Naive thymus-derived CD4-positive, alpha-beta T cell (primary cell): ENCODE measurements around the gene FBXL16. TPM values are rescaled to one million over a fixed set of nuclear protein-coding genes. Genes with fewer than 3 reads are reported as not detected.
A peak's percentile ranks its signal among the peaks of the same experiment; 100 is the strongest.

Source experiments
- ATAC-seq: fragments of 150-1000 bp; cut with Tn5 transposase; 2 replicates; pipeline ENCODE4 v1.10.0; 2021; ENCODE audit warnings: mild to moderate bottlenecking, moderate library complexity
- CTCF ChIA-PET: fragments of 350-600 bp; sonication (Branson Sonifier 250); formaldehyde crosslinking; loops from one replicate; lab custom pipeline; 2021; ENCODE audit warnings: antibody characterized with exemption; lab: Charles Lee
- POLR2A ChIA-PET: fragments of 350-600 bp; sonication (Branson Sonifier 250); formaldehyde crosslinking; loops from one replicate; lab custom pipeline; 2021; ENCODE audit warnings: antibody characterized with exemption, inconsistent platforms; lab: Charles Lee
- DNase-seq, 9 donors: peaks; one replicate each; pipeline versions ENCODE4 v3.0.0 to v3.0.0-alpha.2; 2020 to 2022; ENCODE audit warnings: mixed read lengths in 1 of 9
- H3K27ac ChIP-seq: one replicate; pipeline ENCODE4 v1.7.0; 2013; ENCODE audit warnings: mild to moderate bottlenecking, low read depth, low read length, moderate library complexity
- H3K27me3 ChIP-seq, 2 donors: one replicate each; pipeline ENCODE4 v1.7.0; 2013; ENCODE audit warnings: low read length in 2 of 2, mild to moderate bottlenecking in 2 of 2, moderate library complexity in 2 of 2; ENCODE audit not compliant: control insufficient read depth in 2 of 2, insufficient read depth in 2 of 2
- H3K36me3 ChIP-seq, 3 experiments: 1 replicate in 2 of 3; 2 replicates in 1 of 3; pipeline ENCODE4 v1.7.0; 2013; ENCODE audit warnings: low read length in 3 of 3, mild to moderate bottlenecking in 3 of 3, moderate library complexity in 1 of 3; ENCODE audit not compliant: insufficient read depth in 3 of 3, control insufficient read depth in 2 of 3
- H3K4me1 ChIP-seq, 2 donors: one replicate each; pipeline ENCODE4 v1.7.0; 2013; ENCODE audit warnings: low read length in 2 of 2, mild to moderate bottlenecking in 2 of 2, moderate library complexity in 1 of 2; ENCODE audit not compliant: control insufficient read depth in 2 of 2, insufficient read depth in 2 of 2
- H3K4me3 ChIP-seq: 2 replicates; pipeline ENCODE4 v1.7.0; 2013; ENCODE audit warnings: mild to moderate bottlenecking, low read length
- H3K9me3 ChIP-seq, 3 experiments: 1 replicate in 2 of 3; 2 replicates in 1 of 3; pipeline ENCODE4 v1.7.0; 2013; ENCODE audit warnings: low read length in 3 of 3; ENCODE audit not compliant: control insufficient read depth in 2 of 3
- H3K27ac Mint-ChIP-seq, 9 donors: one replicate each; pipeline ENCODE4 v1.8.0; 2020 to 2022; ENCODE audit warnings: mixed read lengths in 9 of 9, mild to moderate bottlenecking in 8 of 9, moderate library complexity in 5 of 9, inconsistent platforms in 2 of 9
- H3K27me3 Mint-ChIP-seq, 5 donors: one replicate each; pipeline ENCODE4 v1.8.0; 2021 to 2022; ENCODE audit warnings: mixed read lengths in 5 of 5, mild to moderate bottlenecking in 1 of 5
- H3K36me3 Mint-ChIP-seq, 5 donors: one replicate each; pipeline ENCODE4 v1.8.0; 2020 to 2022; ENCODE audit warnings: mixed read lengths in 5 of 5, mild to moderate bottlenecking in 3 of 5, inconsistent platforms in 1 of 5
- H3K4me1 Mint-ChIP-seq, 7 donors: one replicate each; pipeline ENCODE4 v1.8.0; 2020 to 2022; ENCODE audit warnings: mixed read lengths in 7 of 7, mild to moderate bottlenecking in 3 of 7, inconsistent platforms in 1 of 7
- H3K4me3 Mint-ChIP-seq, 10 donors: one replicate each; pipeline ENCODE4 v1.8.0; 2020 to 2022; ENCODE audit warnings: mild to moderate bottlenecking in 10 of 10, mixed read lengths in 10 of 10, moderate library complexity in 6 of 10, inconsistent platforms in 2 of 10
- H3K9me3 Mint-ChIP-seq, 11 donors: one replicate each; pipeline ENCODE4 v1.8.0; 2020 to 2022; ENCODE audit warnings: mixed read lengths in 11 of 11, mild to moderate bottlenecking in 4 of 11, inconsistent platforms in 1 of 11, moderate library complexity in 1 of 11
- intact Hi-C, 2 donors: fragments of 100-400 bp; cut with micrococcal nuclease; formaldehyde crosslinking; loops; one replicate each; pipeline ENCODE4 v1.15.1; 2023
- polyA plus RNA-seq, 2 donors: library from polyadenylated mRNA; unstranded; fragments of 300-500 nt; fragmentation: Illumina TruSeq; gene quantifications; one replicate each; pipeline ENCODE4 v1.2.3, GENCODE V29; 2021
- total RNA-seq, 6 experiments: library from RNA in 5 of 6; stranded (reverse) in 5 of 6; gene quantifications; 1 replicate in 5 of 6; 2 replicates in 1 of 6; pipeline ENCODE4 v1.2.3 and lab custom pipeline; 2021 to 2026

Gene FBXL16
- total and polyA plus RNA-seq, 7 experiments from 2014 or later: 11.1 to 45.4 (median 18.0) TPM

GRCh38 chr16:675884-676564 lies 29.6 kb downstream of the FBXL16 start:
- H3K27me3 ChIP-seq: no peaks in the 10 kb centered on the region
- H3K27me3 Mint-ChIP-seq: peaks cover 0 to 7% (median 0%) of the 10 kb centered on the region in 5 donors
- ATAC-seq (no peak), DNase-seq (no peak)
- H3K36me3 ChIP-seq: peaks cover 0 to 39% (median 0%) of the 10 kb centered on the region in 3 experiments
- peak overlapping the region in 1 of 10 donors; percentile 60 for H3K4me3 Mint-ChIP-seq
- intact Hi-C loops: no loop called here
- no peaks in the 10 kb centered on the region for H3K9me3 Mint-ChIP-seq
- no peak overlapping the region for H3K4me3 ChIP-seq
- no peak overlapping the region for H3K27ac ChIP-seq
- H3K27ac Mint-ChIP-seq: no peak overlapping the region
- CTCF ChIA-PET: no interaction called here
- peaks cover 0 to 16% (median 6%) of the 10 kb centered on the region in 7 donors for H3K4me1 Mint-ChIP-seq
- H3K36me3 Mint-ChIP-seq: peaks cover 0 to 7% (median 0%) of the 10 kb centered on the region in 5 donors
- POLR2A ChIA-PET: interaction anchor here (0.9 to 3.1 kb wide), 5 partner anchors 8 to 20 kb away, joined by 3 to 12 read pairs (median 3); partner anchors contain the start of genes JMJD8 and RHOT2
- H3K4me1 ChIP-seq: peaks cover 1 to 4% of the 10 kb centered on the region in 2 donors
- no peaks in the 10 kb centered on the region for H3K9me3 ChIP-seq

- Histone ChIP-seq H3K36me3 (peaks cover 0 to 47% (median 2%) of the 10 kb centered on the region in 3 experiments), H3K27ac (no peak within 1 kb of the TSS), H3K4me3 (no peak within 1 kb of the TSS), H3K4me1 (no peaks in the 10 kb centered on the region), H3K9me3 (no peaks in the 10 kb centered on the region), H3K27me3 (no peaks in the 10 kb centered on the region)
- ATAC-seq (no peak), DNase-seq (no peak)
- intact Hi-C loops: no loop called here
- no peak within 1 kb of the TSS for H3K27ac Mint-ChIP-seq
- peaks cover 0 to 14% (median 4%) of the 10 kb centered on the region in 7 donors for H3K4me1 Mint-ChIP-seq
- no peaks in the 10 kb centered on the region for H3K9me3 Mint-ChIP-seq
- POLR2A ChIA-PET: interaction anchor here (0.6 to 3.1 kb wide), 5 partner anchors 9 to 538 kb away, joined by 3 to 12 read pairs (median 3); partner anchors contain the start of gene JMJD8
- peaks cover 0 to 8% (median under 1%) of the 10 kb centered on the region in 5 donors for H3K36me3 Mint-ChIP-seq
- CTCF ChIA-PET: no interaction called here
- peak within 1 kb of the TSS in 7 of 10 donors; percentile 13 to 71 (median 51) for H3K4me3 Mint-ChIP-seq
- H3K27me3 Mint-ChIP-seq: peaks cover 0 to 7% (median 0%) of the 10 kb centered on the region in 5 donors
Measured at GRCh38 chr16:674968-675883, 30.4 kb downstream of the FBXL16 start, which contains the start of gene RHBDL1. RHBDL1 (plus strand) TSS chr16:675671; CDS start chr16:675791, 120 bp downstream.

- no peaks in the 10 kb centered on the region for H3K27me3 ChIP-seq
- peaks cover 0 to 10% (median 3%) of the 10 kb centered on the region in 5 donors for H3K36me3 Mint-ChIP-seq
- H3K27ac Mint-ChIP-seq: no peak overlapping the region
- peak overlapping the region in 2 of 10 donors; percentile 45 to 51 for H3K4me3 Mint-ChIP-seq
- no peak for DNase-seq
- peaks cover 0 to 53% (median 3%) of the 10 kb centered on the region in 3 experiments for H3K36me3 ChIP-seq
- intact Hi-C loops: no loop called here
- H3K4me3 ChIP-seq: no peak overlapping the region
- no peaks in the 10 kb centered on the region for H3K9me3 Mint-ChIP-seq
- peaks cover 0 to 7% (median 0%) of the 10 kb centered on the region in 5 donors for H3K27me3 Mint-ChIP-seq
- CTCF ChIA-PET: no interaction called here
- POLR2A ChIA-PET: interaction anchor here (0.6 to 3.1 kb wide), 4 partner anchors 21 to 537 kb away, joined by 3 to 12 read pairs (median 3); no protein-coding TSS in a partner anchor
- no peak overlapping the region for H3K27ac ChIP-seq
- no peaks in the 10 kb centered on the region for H3K4me1 ChIP-seq
- no peaks in the 10 kb centered on the region for H3K9me3 ChIP-seq
- ATAC-seq: no peak
- peaks cover 0 to 14% (median 5%) of the 10 kb centered on the region in 7 donors for H3K4me1 Mint-ChIP-seq
Measured at GRCh38 chr16:674214-674881, 31.3 kb downstream of the FBXL16 start.

DNA sequence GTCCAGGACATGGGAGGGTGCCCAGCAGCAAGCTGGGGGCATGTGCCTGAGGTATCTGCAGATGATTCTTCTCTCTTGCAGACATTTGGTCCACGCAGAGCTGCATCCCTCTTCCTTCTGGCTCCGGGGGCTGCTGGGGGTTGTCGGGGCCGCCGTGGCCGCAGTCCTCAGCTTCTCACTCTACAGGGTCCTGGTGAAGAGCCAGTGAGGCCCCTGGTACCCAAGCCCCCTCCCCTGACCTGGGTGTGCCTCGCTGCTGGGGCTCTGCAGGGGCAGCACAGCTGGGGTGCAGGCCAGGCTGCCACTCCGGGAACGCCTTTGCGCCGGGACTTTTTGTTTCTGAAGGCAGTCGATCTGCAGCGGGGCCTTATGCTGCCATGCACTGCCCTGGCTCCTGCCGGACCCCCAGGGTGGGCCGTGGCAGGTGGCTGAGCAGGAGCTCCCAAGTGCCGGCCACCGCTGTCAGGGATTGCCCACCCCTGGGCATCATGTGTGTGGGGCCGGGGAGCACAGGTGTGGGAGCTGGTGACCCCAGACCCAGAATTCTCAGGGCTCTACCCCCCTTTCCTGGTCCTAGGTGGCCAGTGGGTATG lies 32.1 kb downstream of the FBXL16 start:
- POLR2A ChIA-PET: interaction anchor here (1.0 to 1.2 kb wide), 2 partner anchors 16 to 22 kb away, joined by 3 to 4 read pairs; partner anchors contain the start of gene WDR24
- H3K27me3 Mint-ChIP-seq: peaks cover 0 to 7% (median 0%) of the 10 kb centered on the region in 5 donors
- peaks cover 0 to 10% (median 5%) of the 10 kb centered on the region in 7 donors for H3K4me1 Mint-ChIP-seq
- no peak overlapping the region for H3K4me3 Mint-ChIP-seq
- intact Hi-C loops: no loop called here
- Histone ChIP-seq H3K4me3 (no peak overlapping the region), H3K9me3 (no peaks in the 10 kb centered on the region), H3K27ac (no peak overlapping the region), H3K27me3 (no peaks in the 10 kb centered on the region), H3K4me1 (no peaks in the 10 kb centered on the region), H3K36me3 (peaks cover 0 to 56% (median 3%) of the 10 kb centered on the region in 3 experiments)
- DNase-seq: no peak
- CTCF ChIA-PET: no interaction called here
- no peak for ATAC-seq
- H3K36me3 Mint-ChIP-seq: peaks cover 0 to 10% (median 3%) of the 10 kb centered on the region in 5 donors
- no peak overlapping the region for H3K27ac Mint-ChIP-seq
- no peaks in the 10 kb centered on the region for H3K9me3 Mint-ChIP-seq

DNA sequence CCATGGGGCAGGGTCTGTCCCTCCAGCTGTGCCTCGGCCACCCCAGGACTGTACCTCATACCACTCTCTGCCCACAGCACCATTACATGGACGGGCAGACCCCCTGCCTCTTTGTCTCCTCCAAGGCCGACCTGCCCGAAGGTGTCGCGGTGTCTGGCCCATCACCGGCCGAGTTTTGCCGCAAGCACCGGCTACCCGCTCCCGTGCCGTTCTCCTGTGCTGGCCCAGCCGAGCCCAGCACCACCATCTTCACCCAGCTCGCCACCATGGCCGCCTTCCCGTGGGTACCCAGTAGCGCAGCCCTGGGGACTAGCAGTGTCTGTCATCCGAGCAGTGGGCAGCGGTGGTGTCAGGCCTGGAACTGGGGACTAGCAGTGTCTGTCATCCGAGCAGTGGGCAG lies 32.8 kb downstream of the FBXL16 start:
- Mint-ChIP-seq H3K9me3 (no peaks in the 10 kb centered on the region), H3K36me3 (peaks cover 0 to 10% (median 3%) of the 10 kb centered on the region in 5 donors), H3K4me3 (no peak overlapping the region), H3K27ac (no peak overlapping the region), H3K4me1 (peaks cover 0 to 11% (median 5%) of the 10 kb centered on the region in 7 donors), H3K27me3 (peaks cover 0 to 7% (median 0%) of the 10 kb centered on the region in 5 donors)
- intact Hi-C loops: no loop called here
- Histone ChIP-seq H3K27me3 (no peaks in the 10 kb centered on the region), H3K36me3 (peaks cover 0 to 56% (median 3%) of the 10 kb centered on the region in 3 experiments), H3K27ac (no peak overlapping the region), H3K4me1 (no peaks in the 10 kb centered on the region), H3K9me3 (no peaks in the 10 kb centered on the region), H3K4me3 (no peak overlapping the region)
- ChIA-PET CTCF (no interaction called here), POLR2A (interaction anchor here (0.9 to 1.0 kb wide), 2 partner anchors 17 to 22 kb away, joined by 3 to 4 read pairs; partner anchors contain the start of gene WDR24)
- DNase-seq (no peak), ATAC-seq (no peak)
